ENCODE results near the gene TMEM14B.

- TF ChIP-seq CTCF (conservative IDR thresholded peaks at IDR 0.05; ENCODE audit: low read length) (no peak), EZH2phosphoT487 (IDR thresholded peaks at IDR 0.05; ENCODE audit: borderline replicate concordance) (no peak)
Observed at GRCh38 chr6:10743515-10743914, 4.1 kb upstream of the TMEM14B start.

All from Loucy (cell line).